ENCODE data around the gene PRSS33. TPM values are rescaled to one million over a fixed set of nuclear protein-coding genes. Genes with fewer than 3 reads are reported as not detected.

Gene PRSS33
- total RNA-seq, 4 donors from 2014 or later: not detected

GRCh38 chr16:2813771-2814221, 26.4 kb upstream of the PRSS33 start:
- TF ChIP-seq CTCF (IDR thresholded peaks at IDR 0.05) (no peak), EP300 (IDR thresholded peaks at IDR 0.05) (no peak), POLR2A (IDR thresholded peaks at IDR 0.05) (no peak)
- Histone ChIP-seq H3K9me3 (peaks cover 0 to 3% (median 0%) of the 10 kb centered on the region in 4 donors), H3K36me3 (no peaks in the 10 kb centered on the region), H3K4me1 (no peaks in the 10 kb centered on the region), H3K4me3 (no peak overlapping the region), H3K27me3 (peaks cover 0 to 40% of the 10 kb centered on the region in 2 donors), H3K27ac (no peak overlapping the region)
- 52 to 75% methylated on average over 7 of the region's 7 CpGs for WGBS, 2 donors
- no peak for DNase-seq (ENCODE audit: low spot score in 2 of 2)

- Histone ChIP-seq H3K27ac (no peak overlapping the region), H3K4me3 (no peak overlapping the region), H3K9me3 (peaks cover 0 to 3% (median 0%) of the 10 kb centered on the region in 4 donors), H3K36me3 (no peaks in the 10 kb centered on the region), H3K27me3 (peaks cover 0 to 26% of the 10 kb centered on the region in 2 donors), H3K4me1 (no peaks in the 10 kb centered on the region)
- TF ChIP-seq POLR2A (IDR thresholded peaks at IDR 0.05): no peak
- TF ChIP-seq CTCF (IDR thresholded peaks at IDR 0.05): no peak
- no peak for TF ChIP-seq EP300 (IDR thresholded peaks at IDR 0.05)
- DNase-seq (ENCODE audit: low spot score in 2 of 2): no peak
- WGBS, 2 donors: 68 to 70% methylated on average over 12 to 14 of the region's 15 CpGs
Observed at GRCh38 chr16:2811703-2812471, 24.5 kb upstream of the PRSS33 start.

- H3K4me1 ChIP-seq: no peaks in the 10 kb centered on the region
- no peak for DNase-seq (ENCODE audit: low spot score in 2 of 2)
- H3K4me3 ChIP-seq: no peak overlapping the region
- H3K27ac ChIP-seq: no peak overlapping the region
- 70 to 92% methylated on average over 6 of the region's 6 CpGs for WGBS, 2 donors
- peaks cover 0 to 3% (median 0%) of the 10 kb centered on the region in 4 donors for H3K9me3 ChIP-seq
- TF ChIP-seq POLR2A (IDR thresholded peaks at IDR 0.05) (no peak), CTCF (IDR thresholded peaks at IDR 0.05) (no peak), EP300 (IDR thresholded peaks at IDR 0.05) (no peak)
- no peaks in the 10 kb centered on the region for H3K36me3 ChIP-seq
- H3K27me3 ChIP-seq: peaks cover 0 to 26% of the 10 kb centered on the region in 2 donors
Observed at GRCh38 chr16:2810651-2811050, 23.3 kb upstream of the PRSS33 start.

GRCh38 chr16:2809149-2809760, 21.9 kb upstream of the PRSS33 start:
- Histone ChIP-seq H3K4me1 (no peaks in the 10 kb centered on the region), H3K36me3 (no peaks in the 10 kb centered on the region), H3K9me3 (peaks cover 0 to 17% (median under 1%) of the 10 kb centered on the region in 4 donors), H3K4me3 (no peak overlapping the region), H3K27ac (no peak overlapping the region), H3K27me3 (peaks cover 0 to 21% of the 10 kb centered on the region in 2 donors)
- whole genome bisulfite sequencing, 2 donors: 85 to 89% methylated on average over 3 of the region's 3 CpGs
- no peak for TF ChIP-seq CTCF (IDR thresholded peaks at IDR 0.05)
- no peak for TF ChIP-seq POLR2A (IDR thresholded peaks at IDR 0.05)
- no peak for TF ChIP-seq EP300 (IDR thresholded peaks at IDR 0.05)
- no peak for DNase-seq (ENCODE audit: low spot score in 2 of 2)

- DNase-seq (ENCODE audit: low spot score in 2 of 2): no peak
- peaks cover 0 to 28% (median 7%) of the 10 kb centered on the region in 4 donors for H3K9me3 ChIP-seq
- 83 to 91% methylated on average over 7 of the region's 7 CpGs for WGBS, 2 donors
- TF ChIP-seq CTCF (IDR thresholded peaks at IDR 0.05) (no peak), POLR2A (IDR thresholded peaks at IDR 0.05) (no peak), EP300 (IDR thresholded peaks at IDR 0.05) (no peak)
- no peaks in the 10 kb centered on the region for H3K4me1 ChIP-seq
- no peak overlapping the region for H3K4me3 ChIP-seq
- no peaks in the 10 kb centered on the region for H3K36me3 ChIP-seq
- peaks cover 0 to 21% of the 10 kb centered on the region in 2 donors for H3K27me3 ChIP-seq
- H3K27ac ChIP-seq: no peak overlapping the region
Observed at GRCh38 chr16:2808181-2808580, 20.8 kb upstream of the PRSS33 start.
